Uterus (tissue), 2 donors: ENCODE measurements around the gene SV2C.

Experiments
- CTCF ChIP-seq, 4 experiments: fragments of 200-600 bp in 2 of 4; fragments of 450-650 bp in 2 of 4; sonication (generic) in 2 of 4; IDR thresholded peaks; one replicate each; pipeline ENCODE4 v1.5.1; 2016 to 2019; ENCODE audit warnings: antibody characterized with exemption in 4 of 4, mild to moderate bottlenecking in 2 of 4, moderate library complexity in 1 of 4
- POLR2A ChIP-seq, 2 donors: fragments of 450-650 bp; IDR thresholded peaks; one replicate each; pipeline ENCODE4 v1.6.1; 2016; ENCODE audit warnings: antibody characterized with exemption in 2 of 2, mild to moderate bottlenecking in 1 of 2, moderate library complexity in 1 of 2

DNA sequence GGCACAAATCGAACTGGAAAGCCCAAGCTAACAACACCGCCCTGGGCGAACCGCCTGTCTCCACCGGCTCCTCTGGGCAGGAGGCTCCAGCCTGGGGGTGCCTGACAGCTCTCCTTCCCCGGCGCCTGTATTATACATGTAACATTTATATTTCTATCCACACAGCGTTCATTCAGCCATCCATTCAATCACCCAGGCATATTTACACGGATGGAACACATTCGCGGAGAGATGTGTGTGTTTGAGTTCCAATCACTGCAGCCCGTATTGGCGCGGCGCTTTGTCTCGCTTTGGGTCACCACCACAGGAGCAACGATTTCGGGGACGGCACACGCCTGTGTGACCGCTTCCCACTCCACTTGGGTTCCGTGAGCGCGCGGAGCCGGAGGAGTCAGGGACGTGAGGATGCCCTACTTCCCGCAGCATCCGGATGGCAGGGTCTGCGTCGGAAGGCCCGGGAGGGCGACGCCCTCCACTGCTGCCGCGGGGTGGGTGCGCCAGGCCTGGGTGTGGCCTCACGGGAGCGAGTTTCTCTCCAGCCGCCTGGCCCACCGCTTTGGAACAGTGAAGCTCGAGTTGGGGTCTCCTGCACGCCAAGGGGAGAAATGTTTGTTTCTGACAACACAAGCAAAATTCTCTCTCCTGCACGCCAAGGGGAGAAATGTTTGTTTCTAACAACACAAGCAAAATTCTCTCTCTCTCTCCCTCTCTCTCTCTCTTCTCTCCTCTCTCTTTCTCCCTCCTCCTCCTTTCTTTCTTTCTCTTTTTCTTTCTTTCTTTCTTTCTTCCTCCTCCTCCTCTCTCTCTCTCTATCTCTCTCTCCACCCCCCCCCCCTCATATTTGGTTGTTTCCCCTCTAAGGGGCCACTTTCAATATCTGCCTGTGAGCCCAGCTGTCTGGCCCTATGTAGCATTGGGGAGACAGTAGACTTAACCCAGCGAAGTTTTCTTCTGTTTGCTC is 1.1 kb upstream of the SV2C start:
- TF ChIP-seq CTCF (IDR thresholded peaks at IDR 0.05) (no peak), POLR2A (IDR thresholded peaks at IDR 0.05) (no peak)
